Right hindlimb (tissue), 1 donor: Measurements from ENCODE around the gene MBD3L1.

Experiments
- DNase-seq: peaks from one replicate; pipeline ENCODE4 v3.0.0-alpha.2; 2018

The MBD3L1 gene

GRCh38 chr19:8832132-8833021 is at the start of gene MBD3L1, which contains the start of gene ZNF558:
TSS of gene MBD3L1 (plus strand) at chr19:8832377. CDS start at chr19:8842679, 10,302 bp downstream.
TSS of gene ZNF558 (minus strand) at chr19:8832304. CDS start at chr19:8822659, 9,645 bp downstream.
- peak; percentile 99 for DNase-seq

- no peak for DNase-seq
These were observed 37.4 kb upstream of the MBD3L1 start for GRCh38 chr19:8794823-8795222.

GRCh38 chr19:8806661-8807060 is 25.5 kb upstream of the MBD3L1 start:
- DNase-seq = no peak

GRCh38 chr19:8811315-8812172 is 20.6 kb upstream of the MBD3L1 start:
- DNase-seq = no peak

- no peak for DNase-seq
These were observed 18.0 kb upstream of the MBD3L1 start for GRCh38 chr19:8814176-8814575.

GRCh38 chr19:8815780-8816179 is 16.4 kb upstream of the MBD3L1 start:
- no peak for DNase-seq

GRCh38 chr19:8820234-8820633 is 11.9 kb upstream of the MBD3L1 start:
- DNase-seq = no peak

- DNase-seq = no peak
These were observed 10.4 kb upstream of the MBD3L1 start for GRCh38 chr19:8821748-8822241.

- no peak for DNase-seq
These were observed 5.8 kb upstream of the MBD3L1 start for GRCh38 chr19:8826371-8826770.

- no peak for DNase-seq
These were observed 4.9 kb upstream of the MBD3L1 start for GRCh38 chr19:8827277-8827676.

- DNase-seq = no peak
These were observed 804 bp upstream of the MBD3L1 start for GRCh38 chr19:8831373-8831772.

GRCh38 chr19:8831832-8832131 is 395 bp upstream of the MBD3L1 start:
- no peak for DNase-seq

- no peak for DNase-seq
These were observed 3.3 kb downstream of the MBD3L1 start for GRCh38 chr19:8835446-8835845.

- no peak for DNase-seq
These were observed 3.7 kb downstream of the MBD3L1 start for GRCh38 chr19:8835877-8836276.

GRCh38 chr19:8840708-8841107 is 8.5 kb downstream of the MBD3L1 start:
- DNase-seq = no peak

- DNase-seq = no peak
These were observed 14.6 kb downstream of the MBD3L1 start for GRCh38 chr19:8846819-8847218.

GRCh38 chr19:8849232-8849631 is 17.1 kb downstream of the MBD3L1 start:
- DNase-seq = no peak

GRCh38 chr19:8850488-8850887 is 18.3 kb downstream of the MBD3L1 start:
- DNase-seq = no peak

- DNase-seq = no peak
These were observed 26.1 kb downstream of the MBD3L1 start for GRCh38 chr19:8858260-8858659.

- no peak for DNase-seq
These were observed 34.2 kb downstream of the MBD3L1 start for GRCh38 chr19:8866344-8866743.

- DNase-seq = no peak
These were observed 45.9 kb downstream of the MBD3L1 start for GRCh38 chr19:8877854-8878705.

GRCh38 chr19:8880868-8881488 is 48.8 kb downstream of the MBD3L1 start:
- no peak for DNase-seq
